H9 (cell line): Measurements from ENCODE around the gene LRRC38. TPM values are rescaled to one million over a fixed set of nuclear protein-coding genes. Genes with fewer than 3 reads are reported as not detected.

ENCODE experiments used
- DNase-seq: peaks from one replicate; pipeline ENCODE4 v3.0.0-alpha.2; 2017
- H2AFZ ChIP-seq: one replicate; pipeline ENCODE4 v1.6.1; 2013; ENCODE audit warnings: mild to moderate bottlenecking, low read length, control low read depth, moderate library complexity
- H2AK5ac ChIP-seq: 2 replicates; pipeline ENCODE4 v1.6.1; 2013; ENCODE audit warnings: low read length, control low read depth, mixed read lengths; ENCODE audit not compliant: insufficient read length
- H2BK120ac ChIP-seq: one replicate; pipeline ENCODE4 v1.6.1; 2013; ENCODE audit warnings: low read depth, mild to moderate bottlenecking, low read length, control low read depth, inconsistent platforms; ENCODE audit not compliant: poor library complexity, severe bottlenecking
- H2BK12ac ChIP-seq: 2 replicates; pipeline ENCODE4 v1.6.1; 2013; ENCODE audit warnings: low read length, control low read depth, mixed read lengths, low read depth; ENCODE audit not compliant: insufficient read length
- H2BK15ac ChIP-seq: 2 replicates; pipeline ENCODE4 v1.6.1; 2013; ENCODE audit warnings: low read depth, low read length, control low read depth
- H2BK20ac ChIP-seq: one replicate; pipeline ENCODE4 v1.6.1; 2013; ENCODE audit warnings: low read depth, mild to moderate bottlenecking, low read length, control low read depth, inconsistent platforms; ENCODE audit not compliant: poor library complexity, severe bottlenecking
- H2BK5ac ChIP-seq: 2 replicates; pipeline ENCODE4 v1.6.1; 2013; ENCODE audit warnings: low read length, control low read depth, mixed read lengths; ENCODE audit not compliant: insufficient read length
- H3K14ac ChIP-seq: 2 replicates; pipeline ENCODE4 v1.6.1; 2013; ENCODE audit warnings: low read length, control low read depth; ENCODE audit not compliant: insufficient read depth
- H3K18ac ChIP-seq: 2 replicates; pipeline ENCODE4 v1.6.1; 2013; ENCODE audit warnings: low read depth, mild to moderate bottlenecking, mixed read lengths, low read length, control low read depth; ENCODE audit not compliant: insufficient read length
- H3K23ac ChIP-seq: 2 replicates; pipeline ENCODE4 v1.6.1; 2013; ENCODE audit warnings: low read length, control low read depth, mixed read lengths, low read depth; ENCODE audit not compliant: insufficient read length
- H3K23me2 ChIP-seq: 2 replicates; pipeline ENCODE4 v1.6.1; 2013; ENCODE audit warnings: low read depth, mild to moderate bottlenecking, mixed read lengths, low read length, control low read depth; ENCODE audit not compliant: insufficient read length, poor library complexity, severe bottlenecking
- H3K27ac ChIP-seq: 2 replicates; pipeline ENCODE4 v1.5.1; 2013; ENCODE audit warnings: low read length, control low read depth, mixed read lengths, low read depth; ENCODE audit not compliant: insufficient read length
- H3K27me3 ChIP-seq: 2 replicates; pipeline ENCODE4 v1.6.1; 2013; ENCODE audit warnings: low read length, control low read depth, inconsistent platforms; ENCODE audit not compliant: insufficient read depth
- H3K4ac ChIP-seq: 2 replicates; pipeline ENCODE4 v1.6.1; 2013; ENCODE audit warnings: low read depth, mild to moderate bottlenecking, control low read depth, inconsistent platforms, low read length, moderate library complexity
- H3K4me1 ChIP-seq: 2 replicates; pipeline ENCODE4 v1.6.1; 2013; ENCODE audit warnings: low read length, control low read depth, inconsistent platforms; ENCODE audit not compliant: insufficient read depth
- H3K4me2 ChIP-seq: 2 replicates; pipeline ENCODE4 v1.6.1; 2013; ENCODE audit warnings: low read length, control low read depth, mixed read lengths; ENCODE audit not compliant: insufficient read length, insufficient read depth
- H3K56ac ChIP-seq: 2 replicates; pipeline ENCODE4 v1.6.1; 2013; ENCODE audit warnings: low read depth, mild to moderate bottlenecking, mixed read lengths, low read length, control low read depth; ENCODE audit not compliant: insufficient read length
- H3K79me1 ChIP-seq: 2 replicates; pipeline ENCODE4 v1.6.1; 2013; ENCODE audit warnings: low read depth, mild to moderate bottlenecking, moderate library complexity, low read length, control low read depth, inconsistent platforms; ENCODE audit not compliant: insufficient read depth, poor library complexity, severe bottlenecking
- H3K79me2 ChIP-seq: 2 replicates; pipeline ENCODE4 v1.6.1; 2013; ENCODE audit warnings: low read length, control low read depth, inconsistent platforms; ENCODE audit not compliant: insufficient read depth
- H3K9ac ChIP-seq: 2 replicates; pipeline ENCODE4 v1.6.1; 2013; ENCODE audit warnings: low read length, control low read depth, mixed read lengths; ENCODE audit not compliant: insufficient read length; ENCODE audit errors: extremely low read depth
- H3K9me3 ChIP-seq: one replicate; pipeline ENCODE4 v1.6.1; 2013; ENCODE audit warnings: low read depth, low read length, inconsistent platforms; ENCODE audit not compliant: control insufficient read depth
- H3T11ph ChIP-seq: one replicate; pipeline ENCODE4 v1.6.1; 2013; ENCODE audit warnings: mild to moderate bottlenecking, low read length, control low read depth, inconsistent platforms
- H4K20me1 ChIP-seq: one replicate; pipeline ENCODE4 v1.6.1; 2013; ENCODE audit not compliant: control insufficient read depth, insufficient read length, insufficient read depth
- H4K5ac ChIP-seq: 2 replicates; pipeline ENCODE4 v1.6.1; 2013; ENCODE audit warnings: low read depth, mild to moderate bottlenecking, mixed read lengths, low read length, control low read depth; ENCODE audit not compliant: insufficient read length
- H4K8ac ChIP-seq: replicated peaks from 2 replicates; pipeline ENCODE4 v1.6.1; 2013; ENCODE audit warnings: low read length, control low read depth, mixed read lengths, low read depth; ENCODE audit not compliant: insufficient read length
- H4K91ac ChIP-seq: 2 replicates; pipeline ENCODE4 v1.6.1; 2013; ENCODE audit warnings: low read depth, mild to moderate bottlenecking, moderate library complexity, mixed read lengths, low read length, control low read depth; ENCODE audit not compliant: insufficient read length
- H3K27ac Mint-ChIP-seq, 3 experiments: 2 replicates in 2 of 3; 3 replicates in 1 of 3; pipeline ENCODE4 v1.8.0; 2020 to 2021; ENCODE audit warnings: mixed read lengths in 3 of 3, mild to moderate bottlenecking in 1 of 3, moderate library complexity in 1 of 3
- H3K27me3 Mint-ChIP-seq: 2 replicates; pipeline ENCODE4 v1.8.0; 2021; ENCODE audit warnings: low read depth, mild to moderate bottlenecking, moderate library complexity, mixed read lengths
- H3K36me3 Mint-ChIP-seq, 3 experiments: 2 replicates in 2 of 3; 3 replicates in 1 of 3; pipeline ENCODE4 v1.8.0; 2020 to 2021; ENCODE audit warnings: low read depth in 3 of 3, mixed read lengths in 3 of 3; ENCODE audit not compliant: insufficient read depth in 1 of 3
- H3K4me1 Mint-ChIP-seq, 2 experiments: 2 replicates each; pipeline ENCODE4 v1.8.0; 2020; ENCODE audit warnings: mixed read lengths in 2 of 2
- H3K4me3 Mint-ChIP-seq, 2 experiments: 2 replicates in 1 of 2; 3 replicates in 1 of 2; pipeline ENCODE4 v1.8.0; 2020 to 2021; ENCODE audit warnings: mild to moderate bottlenecking in 2 of 2, mixed read lengths in 2 of 2, moderate library complexity in 1 of 2
- H3K9me3 Mint-ChIP-seq, 2 experiments: 2 replicates in 1 of 2; 3 replicates in 1 of 2; pipeline ENCODE4 v1.8.0; 2020; ENCODE audit warnings: mild to moderate bottlenecking in 2 of 2, mixed read lengths in 2 of 2, moderate library complexity in 1 of 2
- WGBS: extraction: QIAGEN DNeasy Blood & Tissue Kit; methylation state at CpG from one replicate; pipeline ENCODE4 v1.1.7; 2013; ENCODE audit warnings: missing lambda C conversion rate, low lambda C conversion rate, mixed read lengths; ENCODE audit not compliant: insufficient read length; ENCODE audit errors: extremely low coverage; 5-methylcytosine and 5-hydroxymethylcytosine counted together
- total RNA-seq: library from RNA; stranded (reverse); gene quantifications from 2 replicates; pipeline ENCODE4 v1.2.1, GENCODE V29; 2021
- TF ChIP-seq, protein P1 (sequence below): fragments of 200-600 bp; sonication (generic); conservative IDR thresholded peaks from 3 replicates; pipeline ENCODE4 v1.8.0; 2021; ENCODE audit warnings: antibody characterized with exemption, mild to moderate bottlenecking

The LRRC38 gene
- total RNA-seq, 1 experiment from 2014 or later, result 0.72 TPM

- no peak overlapping the region for H3K9ac ChIP-seq
- DNase-seq, result peak; percentile 50
- H2BK20ac ChIP-seq, result no peak overlapping the region
- H3K27ac ChIP-seq, result no peak overlapping the region
- no peak overlapping the region for H3K18ac ChIP-seq
- H4K20me1 ChIP-seq, result no peaks in the 10 kb centered on the region
- H3K79me2 ChIP-seq, result no peaks in the 10 kb centered on the region
- peak overlapping the region; percentile 50 for H3K4me2 ChIP-seq
- H3K4me1 ChIP-seq, result peaks cover 2% of the 10 kb centered on the region; the same call in 1 of the 2 replicates
- no peaks in the 10 kb centered on the region for H3K79me1 ChIP-seq
- H3K23me2 ChIP-seq, result peaks cover 11% of the 10 kb centered on the region
- H3K4me1 Mint-ChIP-seq, result peaks cover 26% of the 10 kb centered on the region in 2 experiments
- WGBS, result no CpG with 5 or more reads among the region's 98 CpGs
- H3K27ac Mint-ChIP-seq, result no peak overlapping the region
- no peak overlapping the region for H4K8ac ChIP-seq
- no peak overlapping the region for H2BK15ac ChIP-seq
- TF ChIP-seq, protein P1, sequence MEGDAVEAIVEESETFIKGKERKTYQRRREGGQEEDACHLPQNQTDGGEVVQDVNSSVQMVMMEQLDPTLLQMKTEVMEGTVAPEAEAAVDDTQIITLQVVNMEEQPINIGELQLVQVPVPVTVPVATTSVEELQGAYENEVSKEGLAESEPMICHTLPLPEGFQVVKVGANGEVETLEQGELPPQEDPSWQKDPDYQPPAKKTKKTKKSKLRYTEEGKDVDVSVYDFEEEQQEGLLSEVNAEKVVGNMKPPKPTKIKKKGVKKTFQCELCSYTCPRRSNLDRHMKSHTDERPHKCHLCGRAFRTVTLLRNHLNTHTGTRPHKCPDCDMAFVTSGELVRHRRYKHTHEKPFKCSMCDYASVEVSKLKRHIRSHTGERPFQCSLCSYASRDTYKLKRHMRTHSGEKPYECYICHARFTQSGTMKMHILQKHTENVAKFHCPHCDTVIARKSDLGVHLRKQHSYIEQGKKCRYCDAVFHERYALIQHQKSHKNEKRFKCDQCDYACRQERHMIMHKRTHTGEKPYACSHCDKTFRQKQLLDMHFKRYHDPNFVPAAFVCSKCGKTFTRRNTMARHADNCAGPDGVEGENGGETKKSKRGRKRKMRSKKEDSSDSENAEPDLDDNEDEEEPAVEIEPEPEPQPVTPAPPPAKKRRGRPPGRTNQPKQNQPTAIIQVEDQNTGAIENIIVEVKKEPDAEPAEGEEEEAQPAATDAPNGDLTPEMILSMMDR, result no peak
- H3K36me3 Mint-ChIP-seq, result no peaks in the 10 kb centered on the region; a peak in 1 of 7 replicates
- H3K27me3 ChIP-seq, result peaks cover 37% of the 10 kb centered on the region
- no peak overlapping the region for H2AFZ ChIP-seq
- no peak overlapping the region for H3T11ph ChIP-seq
- H2BK5ac ChIP-seq, result no peak overlapping the region
- H2AK5ac ChIP-seq, result no peak overlapping the region
- peaks cover 0 to 2% of the 10 kb centered on the region in 2 experiments; a peak in 2 of 5 replicates for H3K9me3 Mint-ChIP-seq
- H3K14ac ChIP-seq, result no peak overlapping the region; the same call in 1 of the 2 replicates
- no peaks in the 10 kb centered on the region for H3K9me3 ChIP-seq
- H4K5ac ChIP-seq, result no peak overlapping the region
- H3K27me3 Mint-ChIP-seq, result peaks cover 95% of the 10 kb centered on the region
- no peak overlapping the region for H2BK120ac ChIP-seq
- H3K4ac ChIP-seq, result no peak overlapping the region
- H2BK12ac ChIP-seq, result no peak overlapping the region
- H4K91ac ChIP-seq, result no peak overlapping the region
- H3K23ac ChIP-seq, result no peak overlapping the region
- H3K4me3 Mint-ChIP-seq, result peak overlapping the region; percentile 67 to 86
- H3K56ac ChIP-seq, result no peak overlapping the region
Observed at GRCh38 chr1:13513063-13513894, 524 bp downstream of the LRRC38 start.
